ENCODE results near the gene TTC19.
A peak's percentile ranks its signal among the peaks of the same experiment; 100 is the strongest.
"Not testable (repeated sequence)": the region's sequence is repeated elsewhere in the genome, so short reads cannot be mapped to it uniquely, and the experiment has no call there.

Gene TTC19

GRCh38 chr17:15972497-15972951, 27.1 kb upstream of the TTC19 start:
- DNase-seq (ENCODE audit: extremely low read depth in 1 of 2, low read depth in 1 of 2) = no peak

- DNase-seq (ENCODE audit: extremely low read depth in 1 of 2, low read depth in 1 of 2) = no peak
These were observed 26.6 kb upstream of the TTC19 start for GRCh38 chr17:15973016-15973415.

- DNase-seq (ENCODE audit: extremely low read depth in 1 of 2, low read depth in 1 of 2) = no peak
These were observed 25.8 kb upstream of the TTC19 start for GRCh38 chr17:15973834-15974233.

GRCh38 chr17:15977894-15978293, 21.7 kb upstream of the TTC19 start:
- DNase-seq (ENCODE audit: extremely low read depth in 1 of 2, low read depth in 1 of 2) = no peak

DNA sequence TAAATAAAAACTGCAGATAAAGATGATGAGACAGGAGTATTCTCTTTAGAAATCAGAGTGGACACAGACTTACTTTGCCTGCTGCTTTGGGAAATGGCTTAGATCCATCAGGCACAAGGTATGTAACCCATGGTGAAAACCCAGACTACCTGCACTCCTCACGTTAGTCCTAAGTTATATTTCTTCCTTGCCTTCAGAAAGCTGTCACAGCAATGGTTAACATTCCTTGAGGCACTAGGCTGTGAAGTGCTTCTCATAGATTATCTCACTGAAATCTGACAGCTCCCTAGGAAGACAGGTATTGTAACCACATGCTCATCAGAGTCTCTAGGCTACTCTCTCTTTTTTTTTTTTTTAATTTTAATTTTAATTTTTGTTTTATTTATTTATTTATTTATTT, 21.0 kb upstream of the TTC19 start:
- DNase-seq (ENCODE audit: extremely low read depth in 1 of 2, low read depth in 1 of 2) = no peak

GRCh38 chr17:15979013-15979412, 20.6 kb upstream of the TTC19 start:
- not testable (repeated sequence) for DNase-seq (ENCODE audit: extremely low read depth in 1 of 2, low read depth in 1 of 2)

DNA sequence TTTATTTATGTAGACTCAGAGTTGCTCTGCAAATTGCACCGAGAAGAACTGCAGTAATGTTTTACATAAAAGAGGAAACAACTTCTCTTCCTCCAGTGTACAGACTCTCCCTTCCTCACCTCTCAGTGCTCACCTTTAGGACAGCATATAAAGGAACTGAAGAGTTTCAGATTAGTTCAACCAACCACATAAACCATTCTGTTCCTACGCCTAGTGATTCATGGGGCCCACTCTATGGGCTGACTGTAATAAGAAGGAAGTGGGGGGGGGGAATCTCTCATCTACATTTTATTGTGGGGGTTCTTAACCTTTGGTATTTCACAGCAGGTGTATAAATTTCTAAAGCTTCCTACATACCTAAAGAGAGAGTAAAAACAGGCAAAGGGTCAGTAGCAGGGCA, 18.4 kb upstream of the TTC19 start:
- peak in 1 of 2 donors; percentile 27 for DNase-seq (ENCODE audit: extremely low read depth in 1 of 2, low read depth in 1 of 2)

GRCh38 chr17:15981646-15982580, 17.7 kb upstream of the TTC19 start:
- DNase-seq (ENCODE audit: extremely low read depth in 1 of 2, low read depth in 1 of 2) = no peak

DNA sequence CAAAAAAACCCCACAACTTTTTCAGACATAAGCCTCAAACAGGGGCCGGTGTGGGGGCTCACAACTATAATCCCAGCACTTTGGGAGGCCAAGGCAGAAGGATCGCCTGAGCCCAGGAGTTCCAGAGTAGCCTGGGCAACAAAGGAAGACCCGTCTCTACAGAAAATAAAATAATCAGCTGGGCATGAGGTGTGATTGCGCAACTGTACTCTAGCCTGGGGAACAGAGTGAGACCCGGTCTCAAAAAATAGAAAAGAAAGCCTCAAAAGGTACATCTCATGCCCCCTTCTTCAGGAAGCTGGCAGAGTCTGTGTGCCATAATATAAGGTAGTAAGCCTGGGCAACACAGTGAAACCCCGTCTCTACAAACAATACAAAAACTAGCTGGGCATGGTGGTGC, 3.3 kb upstream of the TTC19 start:
- DNase-seq (ENCODE audit: extremely low read depth in 1 of 2, low read depth in 1 of 2) = no peak

- DNase-seq (ENCODE audit: extremely low read depth in 1 of 2, low read depth in 1 of 2) = no peak
These were observed 1.5 kb upstream of the TTC19 start for GRCh38 chr17:15998031-15998562.

DNA sequence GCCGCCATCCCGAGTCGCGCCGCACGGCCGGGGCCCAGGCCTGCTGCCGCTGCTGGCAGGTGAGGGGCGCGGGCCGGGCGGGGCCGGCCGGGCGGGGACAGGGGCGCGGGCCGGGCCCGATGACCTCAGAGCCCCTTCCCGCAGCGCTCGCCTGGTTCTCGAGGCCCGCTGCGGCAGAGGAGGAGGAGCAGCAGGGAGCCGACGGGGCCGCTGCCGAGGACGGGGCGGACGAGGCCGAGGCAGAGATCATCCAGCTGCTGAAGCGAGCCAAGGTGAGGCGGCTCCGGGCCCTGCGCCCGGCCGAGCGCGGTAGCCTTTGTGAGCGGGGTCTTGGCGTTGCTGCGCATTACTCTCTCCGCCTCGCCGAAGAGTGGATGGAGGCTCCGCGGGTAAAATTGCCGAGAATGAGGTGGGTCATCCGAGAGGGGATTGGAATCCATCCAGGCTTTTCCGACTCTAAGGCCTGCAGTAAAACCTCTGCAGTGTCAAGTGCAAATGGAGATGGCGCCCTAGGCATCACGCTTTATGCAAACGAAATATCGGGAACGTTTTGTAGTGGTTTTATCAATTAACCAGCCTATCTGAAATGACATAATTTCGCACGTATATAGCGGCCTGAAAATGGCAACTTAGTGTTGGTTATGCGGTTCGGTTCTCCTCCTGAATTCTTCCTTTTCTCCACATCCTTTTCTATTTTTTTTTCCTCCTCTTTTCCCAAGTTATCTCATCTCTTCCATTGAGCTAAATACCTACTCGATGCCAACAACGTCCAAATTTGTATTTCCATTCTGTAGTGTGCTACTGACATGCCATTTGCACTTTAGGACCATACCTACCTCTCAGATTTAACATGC, 577 bp downstream of the TTC19 start:
- no peak for DNase-seq (ENCODE audit: extremely low read depth in 1 of 2, low read depth in 1 of 2)

DNA sequence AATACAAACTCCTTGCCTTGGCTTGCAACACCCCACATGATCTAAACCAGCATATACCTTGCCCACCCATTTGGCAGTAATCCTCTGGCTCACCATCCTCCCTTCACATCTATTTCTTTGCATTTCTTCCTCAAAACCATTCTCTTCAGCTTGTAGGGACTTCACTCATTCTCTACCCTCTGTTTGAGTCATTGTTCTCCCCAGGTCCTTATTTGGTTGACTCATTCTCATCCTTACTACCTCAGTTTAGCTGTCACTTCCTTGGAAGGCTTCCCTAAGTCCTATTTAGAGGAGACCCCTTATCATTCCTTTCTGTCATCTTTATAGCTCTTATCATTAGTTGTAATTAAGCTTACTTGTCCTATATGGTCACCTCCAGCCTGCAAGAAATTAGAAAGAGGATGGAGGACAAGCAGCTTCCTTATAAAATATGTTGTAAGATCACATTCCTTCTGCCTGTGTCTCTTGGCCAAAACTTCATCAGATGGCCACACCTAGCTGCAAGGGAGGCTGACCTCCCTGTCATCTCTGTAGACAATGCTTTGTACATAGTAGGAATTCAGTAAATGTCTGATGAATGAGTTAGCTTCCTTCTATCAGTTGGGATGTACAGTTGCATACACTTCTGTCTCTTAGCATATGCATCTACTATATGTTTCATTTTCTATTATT, 1.7 kb downstream of the TTC19 start:
- DNase-seq (ENCODE audit: extremely low read depth in 1 of 2, low read depth in 1 of 2) = no peak

DNA sequence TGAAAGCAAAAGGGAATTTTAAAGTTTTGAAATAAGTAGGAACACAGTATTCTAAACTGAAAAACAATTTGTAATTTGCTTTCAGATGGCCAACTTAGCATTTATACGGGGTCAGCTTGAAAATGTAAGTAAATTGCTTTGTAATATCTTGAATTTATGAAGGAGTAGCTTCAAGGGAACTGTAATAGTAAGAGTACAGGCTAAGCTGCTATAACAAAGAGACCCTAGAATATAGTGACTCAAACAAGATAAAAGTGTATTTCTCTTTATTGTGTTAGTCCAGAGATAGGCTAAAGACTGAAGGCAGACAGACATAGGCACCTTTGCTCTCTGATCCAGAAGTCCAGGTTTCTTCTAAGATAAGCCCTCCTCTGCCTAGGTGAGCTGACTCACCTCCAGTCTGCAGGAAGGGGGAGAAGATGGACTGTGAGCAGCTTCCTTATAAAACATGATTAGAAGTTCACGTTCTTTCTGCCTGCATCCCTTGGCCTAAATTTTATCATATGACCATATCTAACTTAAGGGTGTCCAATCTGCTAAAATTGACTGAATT, 3.2 kb downstream of the TTC19 start:
- DNase-seq (ENCODE audit: extremely low read depth in 1 of 2, low read depth in 1 of 2) = no peak

DNA sequence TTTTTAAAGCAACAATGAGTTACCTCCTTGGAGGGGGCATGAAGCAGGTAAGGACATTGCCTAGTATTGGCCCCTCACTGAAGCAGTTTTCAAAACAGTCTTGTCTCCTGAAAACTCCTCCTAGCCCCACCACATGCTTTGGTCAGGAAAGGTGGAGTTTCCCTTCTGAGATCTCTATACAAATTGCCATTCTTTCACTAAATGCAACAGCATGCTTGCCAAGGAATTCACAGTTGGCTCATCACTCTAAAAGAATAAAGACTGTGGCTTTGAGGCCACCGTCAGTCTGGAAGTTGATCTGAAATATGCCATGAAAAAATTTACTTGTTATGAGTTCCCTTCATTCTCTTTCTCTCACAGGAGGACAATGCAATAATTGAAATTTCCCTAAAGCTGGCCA, 4.2 kb downstream of the TTC19 start:
- DNase-seq (ENCODE audit: extremely low read depth in 1 of 2, low read depth in 1 of 2) = no peak

DNA sequence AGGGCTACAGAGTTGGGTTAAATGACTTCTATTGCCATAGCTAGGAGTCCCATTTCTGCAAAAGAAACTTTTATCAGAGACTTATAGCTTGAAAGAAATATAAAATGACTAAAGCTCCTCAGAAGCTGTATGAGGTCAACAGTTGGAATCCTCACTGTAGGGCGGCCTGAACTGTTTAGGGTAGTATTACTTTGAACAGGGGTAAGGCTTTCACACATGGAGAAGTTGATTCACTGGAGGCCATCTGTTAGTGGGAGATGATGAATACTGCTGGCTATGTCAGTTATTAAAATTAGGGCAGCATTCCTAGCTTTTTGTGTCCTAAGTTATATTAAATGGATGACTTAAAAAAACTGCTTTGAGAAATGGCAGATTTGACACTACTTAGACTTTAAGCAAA, 6.0 kb downstream of the TTC19 start:
- DNase-seq (ENCODE audit: extremely low read depth in 1 of 2, low read depth in 1 of 2) = no peak

DNA sequence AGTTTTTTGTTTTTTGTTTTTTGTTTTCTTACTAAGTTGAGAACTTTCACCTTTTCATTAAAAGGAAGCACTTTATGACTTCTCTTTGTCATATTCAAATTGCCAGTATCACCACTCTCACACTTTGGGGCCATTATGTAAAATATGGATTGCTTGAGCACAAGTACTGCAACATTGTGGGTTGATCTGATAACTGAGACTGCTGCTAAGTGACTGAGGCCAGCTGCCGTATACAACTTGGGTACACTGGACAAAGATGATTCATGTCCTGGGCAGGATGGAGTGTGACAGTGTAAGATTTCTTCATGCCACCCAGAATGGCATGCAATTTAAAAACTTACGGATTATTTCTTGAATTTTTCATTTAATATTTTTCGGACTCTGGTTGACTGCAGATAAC, 7.8 kb downstream of the TTC19 start:
- no peak for DNase-seq (ENCODE audit: extremely low read depth in 1 of 2, low read depth in 1 of 2)

GRCh38 chr17:16013943-16014407, 14.4 kb downstream of the TTC19 start:
- no peak for DNase-seq (ENCODE audit: extremely low read depth in 1 of 2, low read depth in 1 of 2)

GRCh38 chr17:16019347-16019746, 19.7 kb downstream of the TTC19 start:
- DNase-seq (ENCODE audit: extremely low read depth in 1 of 2, low read depth in 1 of 2) = no peak

DNA sequence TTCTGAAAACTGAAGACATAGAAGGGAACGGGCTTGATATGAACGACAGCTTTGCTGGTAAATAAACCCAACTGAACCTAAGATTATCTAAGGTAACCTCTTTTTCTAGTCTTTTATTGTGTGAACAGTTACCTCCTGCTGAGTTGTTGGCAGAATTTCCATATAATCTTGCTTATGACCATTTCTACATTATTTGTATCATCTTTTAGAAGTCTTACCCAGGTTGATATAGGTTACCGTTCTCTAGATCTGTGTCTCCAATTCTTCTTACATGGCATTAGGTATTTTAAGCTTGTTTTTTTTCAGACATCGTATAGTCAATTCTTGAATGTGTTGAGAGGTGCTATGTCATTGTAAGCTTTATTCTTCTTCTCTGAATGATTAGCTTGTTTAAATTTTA, 24.3 kb downstream of the TTC19 start:
- DNase-seq (ENCODE audit: extremely low read depth in 1 of 2, low read depth in 1 of 2) = no peak

GRCh38 chr17:16025202-16025601, 25.6 kb downstream of the TTC19 start:
- DNase-seq (ENCODE audit: extremely low read depth in 1 of 2, low read depth in 1 of 2) = no peak

DNA sequence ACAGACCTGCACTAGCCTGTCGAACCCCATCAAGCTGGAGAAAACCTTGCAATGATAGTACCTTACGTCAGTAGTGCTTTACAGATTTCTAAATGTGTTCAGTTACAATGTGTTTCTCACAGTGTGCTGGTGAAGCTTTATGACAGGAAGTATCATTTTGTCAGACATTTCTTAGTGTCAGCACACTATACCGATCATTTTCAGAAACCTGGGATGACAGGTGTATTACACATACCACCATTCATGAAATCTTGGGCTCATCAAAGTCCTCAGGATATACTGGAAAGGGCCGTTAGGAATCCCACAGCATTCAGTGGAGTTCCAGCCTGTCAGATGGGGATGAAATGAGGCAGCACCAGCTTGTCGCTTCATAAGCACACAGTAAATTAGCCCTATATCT, 27.3 kb downstream of the TTC19 start:
- no peak for DNase-seq (ENCODE audit: extremely low read depth in 1 of 2, low read depth in 1 of 2)
